SK-N-MC (cell line): ENCODE results near the gene NTPCR.
"Not testable (repeated sequence)": the region's sequence is repeated elsewhere in the genome, so short reads cannot be mapped to it uniquely, and the experiment has no call there.

ENCODE experiments used
- DNase-seq: peaks from one replicate; pipeline ENCODE4 v3.0.0-alpha.2; 2011; ENCODE audit warnings: low read depth, low spot score
- H3K27ac ChIP-seq: fragments of 200-600 bp; sonication (generic); 2 replicates; pipeline ENCODE4 v1.5.1; 2016; ENCODE audit warnings: mixed run types
- H3K36me3 ChIP-seq: fragments of 200-600 bp; sonication (generic); 2 replicates; pipeline ENCODE4 v1.6.1; 2017; ENCODE audit warnings: antibody characterized with exemption, low read length, mixed read lengths; ENCODE audit not compliant: insufficient read depth
- H3K4me3 ChIP-seq: fragments of 200-600 bp; sonication (generic); 2 replicates; pipeline ENCODE4 v1.5.1; 2016
- H3K9ac ChIP-seq: fragments of 200-600 bp; sonication (generic); 2 replicates; pipeline ENCODE4 v1.8.0; 2017; ENCODE audit warnings: mixed run types, mixed read lengths; ENCODE audit not compliant: insufficient read length
- H3K9me3 ChIP-seq: fragments of 200-600 bp; sonication (generic); 2 replicates; pipeline ENCODE4 v1.6.1; 2017; ENCODE audit warnings: low read depth, mild to moderate bottlenecking, antibody characterized with exemption, low read length, moderate library complexity, mixed read lengths
- EZH2 ChIP-seq: fragments of 200-600 bp; sonication (generic); IDR thresholded peaks from one replicate; pipeline ENCODE4 v1.6.1; 2017; ENCODE audit warnings: antibody characterized with exemption
- FOXP2 ChIP-seq: optimal IDR thresholded peaks from 2 replicates; pipeline ENCODE3; 2011; ENCODE audit warnings: mild to moderate bottlenecking, moderate library complexity; ENCODE audit not compliant: insufficient read depth; ENCODE audit errors: extremely low read length, control extremely low read depth
- POLR2AphosphoS5 ChIP-seq: IDR thresholded peaks from 2 replicates; pipeline ENCODE4 v1.6.1; 2012; ENCODE audit warnings: mild to moderate bottlenecking, low read depth, low read length, borderline replicate concordance

NTPCR gene

DNA sequence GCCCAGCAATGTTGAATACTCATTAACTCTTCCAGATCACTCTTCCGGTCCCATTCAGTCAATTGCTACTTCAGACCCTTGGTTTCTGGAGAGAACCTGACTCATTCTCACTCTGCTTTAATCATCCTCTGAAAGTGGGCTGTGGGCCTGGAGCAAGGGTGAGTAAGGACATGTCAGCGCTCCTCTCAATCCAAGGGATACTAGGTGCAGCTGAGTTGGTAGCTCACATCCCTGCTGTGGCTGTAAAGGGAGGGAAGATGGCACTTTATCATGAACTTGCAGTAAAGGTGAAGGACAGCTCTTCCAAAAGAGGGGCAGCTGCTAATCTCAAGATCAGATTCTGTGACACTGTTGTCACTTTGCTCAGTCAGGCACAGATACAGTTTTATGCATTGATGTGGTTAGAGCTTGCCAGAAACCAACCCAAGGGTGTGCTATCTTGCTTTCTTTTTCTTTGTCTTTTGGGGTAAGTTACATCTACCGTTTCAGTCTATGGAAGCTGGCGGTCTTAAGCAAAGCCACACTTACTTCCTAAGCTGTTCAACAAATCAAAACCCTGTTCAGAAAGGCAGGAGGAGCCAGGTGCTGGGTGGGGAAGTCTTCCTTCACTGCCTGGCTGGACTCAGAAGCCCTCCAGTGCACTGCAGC is 26.5 kb upstream of the NTPCR start:
- no peak for TF ChIP-seq FOXP2
- no peak for TF ChIP-seq EZH2
- TF ChIP-seq POLR2AphosphoS5, result no peak
- Histone ChIP-seq H3K27ac (no peak overlapping the region; the same call in 1 of the 2 replicates), H3K9me3 (no peaks in the 10 kb centered on the region), H3K4me3 (no peak overlapping the region), H3K36me3 (no peaks in the 10 kb centered on the region), H3K9ac (no peak overlapping the region)
- DNase-seq, result no peak

GRCh38 chr1:232924874-232925273 is 25.5 kb upstream of the NTPCR start:
- H3K27ac ChIP-seq, result no peak overlapping the region
- no peaks in the 10 kb centered on the region for H3K36me3 ChIP-seq
- no peaks in the 10 kb centered on the region for H3K9me3 ChIP-seq
- H3K4me3 ChIP-seq, result no peak overlapping the region
- H3K9ac ChIP-seq, result no peak overlapping the region
- no peak for TF ChIP-seq FOXP2
- no peak for TF ChIP-seq EZH2
- TF ChIP-seq POLR2AphosphoS5, result no peak
- no peak for DNase-seq

DNA sequence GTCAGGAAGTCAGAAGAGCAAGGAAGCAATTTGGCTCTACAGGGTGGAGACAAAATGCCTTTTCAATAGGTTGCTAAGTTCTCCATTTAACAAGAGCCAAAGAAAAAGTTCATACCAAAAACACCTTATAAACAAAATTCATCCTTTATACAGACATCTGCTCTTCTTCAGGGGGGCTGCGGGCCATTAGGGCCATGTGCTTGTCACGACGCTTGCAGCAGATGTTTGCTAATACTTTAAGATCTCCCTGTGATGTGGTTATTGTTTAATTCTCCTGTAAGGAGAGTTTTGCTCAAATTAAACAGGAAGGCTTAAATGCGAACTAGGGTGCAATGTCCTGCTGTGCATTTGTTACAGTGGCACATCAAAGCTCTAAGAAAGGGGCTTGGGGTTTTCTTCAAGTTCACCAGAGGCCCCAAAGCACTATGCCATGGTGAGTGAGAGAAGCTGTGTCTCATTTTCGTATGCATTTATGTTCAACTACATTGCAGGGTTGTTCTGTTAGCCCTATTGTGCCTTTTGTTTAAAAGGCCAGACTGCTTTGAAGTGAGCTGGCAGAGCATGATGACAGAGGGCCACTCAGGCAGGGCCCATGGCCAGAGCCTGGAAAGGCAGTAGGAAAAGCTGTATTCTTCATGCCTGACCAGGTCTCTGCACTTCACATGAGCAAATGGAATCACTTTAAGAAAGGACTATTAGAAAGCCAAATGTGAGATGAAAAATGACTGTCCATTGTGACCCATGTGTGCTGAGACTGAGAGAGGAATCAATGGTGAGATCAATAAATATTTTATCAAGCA is 24.8 kb upstream of the NTPCR start:
- DNase-seq, result no peak
- no peak overlapping the region for H3K27ac ChIP-seq
- H3K36me3 ChIP-seq, result no peaks in the 10 kb centered on the region
- no peaks in the 10 kb centered on the region for H3K9me3 ChIP-seq
- no peak overlapping the region for H3K9ac ChIP-seq
- TF ChIP-seq FOXP2 (no peak), EZH2 (no peak)
- H3K4me3 ChIP-seq, result no peak overlapping the region

DNA sequence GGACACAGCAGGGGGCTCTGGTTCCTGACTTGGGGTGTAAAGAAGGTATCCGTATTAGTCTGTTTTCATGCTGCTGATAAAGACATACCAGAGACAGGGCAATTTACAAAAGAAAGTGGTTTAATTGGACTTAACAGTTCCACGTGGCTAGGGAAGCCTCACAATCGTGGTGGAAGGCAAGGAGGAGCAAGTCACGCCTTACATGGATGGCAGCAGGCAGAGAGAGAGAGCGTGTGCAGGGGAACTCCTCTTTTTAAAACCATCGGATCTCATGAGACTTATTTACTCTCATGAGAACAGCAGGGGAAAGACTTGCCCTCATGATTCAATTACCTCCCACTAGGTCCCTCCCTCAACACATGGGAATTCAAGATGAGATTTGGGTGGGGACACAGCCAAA is 23.2 kb upstream of the NTPCR start:
- not testable (repeated sequence) for H3K9ac ChIP-seq, H3K36me3 ChIP-seq, H3K27ac ChIP-seq, DNase-seq, H3K9me3 ChIP-seq, H3K4me3 ChIP-seq

DNA sequence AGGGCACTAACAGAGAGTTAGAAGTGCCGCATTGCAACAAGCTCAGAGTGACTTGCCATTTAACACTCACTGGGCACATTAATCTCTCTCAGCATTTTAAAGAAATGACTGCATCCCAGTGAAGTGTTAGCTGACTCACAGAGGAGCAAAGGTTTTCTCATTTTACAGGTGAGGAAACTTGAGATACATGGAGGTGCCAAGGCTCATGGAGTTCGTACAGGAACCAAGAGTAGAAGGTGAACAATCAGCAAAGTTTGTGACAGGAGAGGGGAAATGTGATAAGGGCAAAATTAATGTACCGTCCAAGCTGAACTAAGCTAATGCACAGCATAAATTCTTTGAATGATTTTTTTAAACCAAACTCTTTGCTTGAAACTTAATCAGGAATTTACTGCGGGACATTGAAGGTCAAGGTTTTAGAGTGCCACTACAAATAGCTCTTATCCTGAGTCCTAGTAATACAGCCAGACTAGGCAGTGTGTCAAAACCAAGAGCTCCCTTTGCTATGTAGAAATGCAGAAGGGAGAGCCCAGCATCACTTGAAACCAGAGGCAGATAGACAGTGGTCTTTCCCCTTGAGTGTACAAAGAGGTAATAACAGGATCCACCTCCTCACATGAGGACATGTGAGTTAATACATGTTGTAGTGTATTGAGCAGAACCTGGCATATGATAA is 22.4 kb upstream of the NTPCR start:
- TF ChIP-seq EZH2 (no peak), FOXP2 (no peak), POLR2AphosphoS5 (no peak)
- H3K4me3 ChIP-seq, result no peak overlapping the region
- H3K9ac ChIP-seq, result no peak overlapping the region
- no peak overlapping the region for H3K27ac ChIP-seq
- no peak for DNase-seq
- H3K36me3 ChIP-seq, result no peaks in the 10 kb centered on the region
- no peaks in the 10 kb centered on the region for H3K9me3 ChIP-seq

DNA sequence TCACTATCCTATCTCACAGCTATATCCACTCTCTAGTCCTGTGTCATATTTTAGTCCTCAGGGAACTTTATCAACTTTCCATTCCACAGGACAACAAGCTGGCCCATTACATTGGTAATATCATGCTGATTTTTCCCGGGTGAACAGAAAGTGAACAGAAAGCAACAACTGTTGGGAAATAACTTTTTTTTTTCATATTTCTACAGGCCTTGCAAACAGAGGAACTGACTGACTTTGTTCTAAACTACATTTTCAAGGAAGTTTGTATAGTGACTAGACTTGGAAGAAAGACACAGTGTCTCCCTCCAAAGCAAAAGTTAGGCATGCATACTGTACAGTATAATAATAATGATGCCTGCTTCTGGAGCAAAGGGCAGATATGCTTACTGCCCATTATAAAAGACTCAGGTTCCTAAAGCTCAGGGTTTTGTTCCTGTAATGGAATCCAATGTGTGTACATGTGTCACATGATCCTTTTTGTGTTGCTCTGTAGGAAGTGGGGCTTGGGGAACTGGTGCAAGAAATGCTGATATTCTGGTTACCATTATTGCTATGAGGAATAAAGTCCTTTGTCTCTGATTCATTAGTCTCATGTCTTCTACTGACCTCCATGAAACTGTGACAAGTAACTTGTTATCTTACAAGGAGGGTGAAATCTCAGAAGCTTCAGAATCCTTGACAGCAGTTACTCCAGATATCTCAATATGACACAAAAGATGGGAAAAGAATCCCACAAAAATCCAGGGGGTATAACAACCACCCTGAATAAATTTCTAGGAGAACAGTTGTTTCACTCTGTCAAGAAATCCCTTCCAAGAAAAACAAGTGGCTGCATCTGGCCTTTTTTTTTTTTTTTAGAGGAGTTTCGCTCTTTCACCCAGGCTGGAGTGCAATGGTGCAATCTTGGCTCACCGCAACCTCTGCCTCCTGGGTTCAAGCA is 17.7 kb upstream of the NTPCR start:
- no peak overlapping the region for H3K9ac ChIP-seq
- H3K4me3 ChIP-seq, result no peak overlapping the region
- no peak overlapping the region for H3K27ac ChIP-seq
- no peaks in the 10 kb centered on the region for H3K9me3 ChIP-seq
- DNase-seq, result no peak
- TF ChIP-seq EZH2, result no peak
- no peak for TF ChIP-seq POLR2AphosphoS5
- no peak for TF ChIP-seq FOXP2
- H3K36me3 ChIP-seq, result no peaks in the 10 kb centered on the region

DNA sequence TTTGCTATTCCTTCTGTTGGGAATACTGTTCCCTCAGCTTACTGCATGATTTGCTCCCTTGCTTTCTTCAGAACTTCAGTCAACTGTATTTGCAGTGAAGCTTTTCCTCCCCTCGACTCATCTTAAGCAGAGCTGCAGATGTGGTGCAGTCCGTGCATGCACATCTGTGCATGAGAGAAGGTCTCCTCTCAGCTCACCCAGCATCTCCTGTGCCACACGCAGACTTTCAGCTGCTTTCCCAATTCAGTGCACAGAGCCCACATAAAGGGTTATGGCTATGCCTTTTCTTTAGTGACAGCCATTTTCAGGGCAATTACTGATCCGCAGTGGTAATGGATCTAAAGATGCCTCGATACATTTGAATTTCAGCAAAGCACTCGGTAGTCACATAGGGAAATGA is 13.5 kb upstream of the NTPCR start:
- no peak overlapping the region for H3K4me3 ChIP-seq
- no peaks in the 10 kb centered on the region for H3K36me3 ChIP-seq
- no peaks in the 10 kb centered on the region for H3K9me3 ChIP-seq
- no peak overlapping the region for H3K27ac ChIP-seq
- TF ChIP-seq FOXP2 (no peak), EZH2 (no peak), POLR2AphosphoS5 (no peak)
- DNase-seq, result no peak
- H3K9ac ChIP-seq, result no peak overlapping the region

DNA sequence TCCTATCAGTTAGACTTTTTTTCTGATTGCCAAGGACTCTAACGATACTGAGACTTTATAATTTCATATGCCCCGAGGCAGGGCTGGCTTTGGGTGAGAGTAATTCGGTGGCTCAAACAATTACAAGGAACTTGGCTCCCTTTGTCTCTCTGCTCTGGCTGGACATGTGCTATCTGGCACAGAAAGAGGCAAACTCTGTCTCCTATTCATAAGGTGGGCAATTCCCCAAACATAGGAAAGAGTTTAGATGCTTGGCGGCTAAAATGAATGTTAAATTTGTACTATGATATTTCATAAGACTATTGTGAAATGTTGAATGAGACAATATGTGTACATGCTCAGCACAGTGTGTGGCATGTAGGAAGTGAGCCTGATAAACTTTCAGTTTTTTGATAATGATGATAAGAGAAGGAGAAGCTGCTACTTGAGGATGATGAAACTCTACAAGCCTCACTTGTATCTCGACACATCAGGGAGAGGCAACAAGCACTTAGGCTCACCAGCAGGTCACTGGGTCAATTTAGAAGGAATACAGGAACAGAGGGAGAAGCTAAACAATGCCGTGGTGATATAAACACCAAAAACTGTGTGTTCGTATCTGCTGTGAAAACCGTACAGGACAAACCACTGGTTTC is 12.6 kb upstream of the NTPCR start:
- Histone ChIP-seq H3K9me3 (no peaks in the 10 kb centered on the region), H3K36me3 (no peaks in the 10 kb centered on the region), H3K27ac (no peak overlapping the region; the same call in 1 of the 2 replicates), H3K9ac (no peak overlapping the region), H3K4me3 (no peak overlapping the region)
- DNase-seq, result no peak
- TF ChIP-seq EZH2 (no peak), POLR2AphosphoS5 (no peak), FOXP2 (no peak)
